SK-N-SH treated with all-trans-retinoic acid at 6 μM for 48 hours (cell line): ENCODE results near the gene GSN.

Experiments
- ARNTL ChIP-seq: fragments of 450-650 bp; formaldehyde crosslinking; IDR thresholded peaks from 2 replicates; pipeline ENCODE4 v1.5.0; 2020; ENCODE audit warnings: low read depth, mild to moderate bottlenecking, moderate library complexity, borderline replicate concordance
- CREB5 ChIP-seq: fragments of 250-450 bp; sonication (Bioruptor Pico); IDR thresholded peaks from 2 replicates; pipeline ENCODE4 v1.5.1; 2020; ENCODE audit warnings: low read depth, mild to moderate bottlenecking, moderate library complexity
- CSRNP3 ChIP-seq: fragments of 250-450 bp; sonication (Bioruptor Pico); IDR thresholded peaks from 2 replicates; pipeline ENCODE4 v1.5.1; 2021; ENCODE audit warnings: mild to moderate bottlenecking, moderate library complexity
- ESRRG ChIP-seq: fragments of 250-450 bp; sonication (Bioruptor Pico); IDR thresholded peaks from 2 replicates; pipeline ENCODE4 v1.6.1; 2021; ENCODE audit warnings: mild to moderate bottlenecking
- GLIS3 ChIP-seq: fragments of 250-450 bp; sonication (Bioruptor Pico); IDR thresholded peaks from 2 replicates; pipeline ENCODE4 v1.5.0; 2020; ENCODE audit warnings: mild to moderate bottlenecking, moderate library complexity
- OSR1 ChIP-seq: fragments of 250-450 bp; sonication (Bioruptor Pico); IDR thresholded peaks from 2 replicates; pipeline ENCODE4 v1.8.0; 2022; ENCODE audit warnings: moderate library complexity, mild to moderate bottlenecking, inconsistent platforms
- PPARA ChIP-seq: fragments of 250-450 bp; sonication (Bioruptor Pico); IDR thresholded peaks from 2 replicates; pipeline ENCODE4 v1.5.0; 2020; ENCODE audit warnings: mild to moderate bottlenecking, borderline replicate concordance
- RARB ChIP-seq: fragments of 250-450 bp; sonication (Bioruptor Pico); IDR thresholded peaks from 2 replicates; pipeline ENCODE4 v1.8.0; 2021; ENCODE audit warnings: mild to moderate bottlenecking, moderate library complexity
- SNAI2 ChIP-seq: fragments of 250-450 bp; sonication (Bioruptor Pico); IDR thresholded peaks from 2 replicates; pipeline ENCODE4 v1.5.0; 2020; ENCODE audit warnings: mild to moderate bottlenecking, moderate library complexity
- TCF4 ChIP-seq: fragments of 250-450 bp; sonication (Bioruptor Pico); IDR thresholded peaks from 2 replicates; pipeline ENCODE4 v1.8.0; 2021; ENCODE audit warnings: mild to moderate bottlenecking, moderate library complexity, borderline replicate concordance
- TOX ChIP-seq: fragments of 250-450 bp; sonication (Bioruptor Pico); IDR thresholded peaks from 2 replicates; pipeline ENCODE4 v1.8.0; 2021; ENCODE audit warnings: mild to moderate bottlenecking, moderate library complexity, borderline replicate concordance
- ZFP3 ChIP-seq: fragments of 250-450 bp; sonication (Bioruptor Pico); IDR thresholded peaks from 2 replicates; pipeline ENCODE4 v1.5.0; 2020; ENCODE audit warnings: mild to moderate bottlenecking, moderate library complexity
- ZFP30 ChIP-seq: fragments of 450-650 bp; formaldehyde crosslinking; IDR thresholded peaks from 2 replicates; pipeline ENCODE4 v1.5.0; 2022; ENCODE audit warnings: mild to moderate bottlenecking, moderate library complexity
- ZNF565 ChIP-seq: fragments of 450-650 bp; formaldehyde crosslinking; conservative IDR thresholded peaks from 2 replicates; pipeline ENCODE4 v1.5.0; 2020; ENCODE audit warnings: low read depth, mild to moderate bottlenecking, moderate library complexity

- TF ChIP-seq ZFP30 (CRISPR knock-in tag) = no peak
- TF ChIP-seq ARNTL = no peak
- no peak for TF ChIP-seq CREB5
- no peak for TF ChIP-seq OSR1 (CRISPR knock-in tag)
- no peak for TF ChIP-seq TOX (CRISPR knock-in tag)
- TF ChIP-seq ZFP3 (CRISPR knock-in tag) = no peak
- TF ChIP-seq RARB = no peak
- TF ChIP-seq PPARA (CRISPR knock-in tag) = no peak
- TF ChIP-seq ESRRG (CRISPR knock-in tag) = no peak
- TF ChIP-seq SNAI2 = no peak
- TF ChIP-seq GLIS3 (CRISPR knock-in tag) = no peak
- no peak for TF ChIP-seq TCF4
- no peak for TF ChIP-seq CSRNP3 (CRISPR knock-in tag)
- TF ChIP-seq ZNF565 (CRISPR knock-in tag) = no peak
Observed at GRCh38 chr9:121237916-121238315, 30.0 kb upstream of the GSN start.
